ENCODE results near the gene C9orf153.

Gene C9orf153

DNA sequence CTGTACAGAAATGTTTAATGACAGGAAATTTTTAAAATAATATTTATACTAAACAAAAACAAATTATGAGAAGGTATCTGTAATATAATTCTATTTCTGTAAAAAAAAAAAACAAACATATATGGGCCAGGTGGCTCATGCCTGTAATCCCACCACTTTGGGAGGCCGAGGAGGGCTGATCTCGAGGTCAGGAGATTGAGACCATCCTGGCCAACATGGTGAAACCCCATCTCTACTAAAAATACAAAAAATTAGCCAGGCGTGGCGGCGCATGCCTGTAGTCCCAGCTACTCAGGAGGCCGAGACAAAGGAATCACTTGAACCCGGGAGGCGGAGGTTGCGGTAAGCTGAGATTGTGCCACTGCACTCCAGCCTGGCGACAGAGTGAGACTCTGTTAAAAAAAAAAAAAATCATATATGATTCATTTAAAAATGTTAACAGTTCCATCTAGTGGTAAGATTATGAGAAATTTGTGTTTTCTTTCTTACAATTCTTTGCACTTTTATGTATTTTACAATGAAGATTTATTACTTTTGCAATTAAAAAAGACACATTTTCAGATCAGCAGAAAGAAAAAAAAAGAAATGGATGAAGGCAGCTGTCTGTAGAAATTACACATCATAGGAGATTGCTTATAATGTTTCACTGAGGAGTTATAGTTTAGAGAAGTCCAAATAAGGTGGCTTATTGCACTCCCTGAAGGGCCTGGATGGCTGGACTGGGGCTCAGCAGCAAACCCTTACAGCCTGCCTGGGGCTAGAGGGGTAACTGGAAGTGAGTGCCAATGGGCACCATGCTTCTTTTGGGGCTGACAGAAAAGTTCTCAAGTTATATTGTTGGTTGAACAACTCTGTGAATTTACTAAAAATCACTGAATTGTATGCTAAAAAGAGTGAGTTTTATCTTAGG, 20.3 kb downstream of the C9orf153 start:
- TF ChIP-seq CTCF (IDR thresholded peaks at IDR 0.05; ENCODE audit: extremely low read depth, insufficient read depth, missing control alignments), result no peak
- in situ Hi-C loops (cut with MboI; ENCODE audit: low pct_unique_long_range_greater_than_20kb, low sequenced_read_pairs, unreplicated experiment), result no loop called here
- no peak for DNase-seq (ENCODE audit: low spot score)

GRCh38 chr9:86230858-86231257, 28.6 kb downstream of the C9orf153 start:
- in situ Hi-C loops (cut with MboI; ENCODE audit: low pct_unique_long_range_greater_than_20kb, low sequenced_read_pairs, unreplicated experiment), result no loop called here
- no peak for TF ChIP-seq CTCF (IDR thresholded peaks at IDR 0.05; ENCODE audit: extremely low read depth, insufficient read depth, missing control alignments)

GRCh38 chr9:86222667-86223066, 36.8 kb downstream of the C9orf153 start:
- no peak for TF ChIP-seq CTCF (IDR thresholded peaks at IDR 0.05; ENCODE audit: extremely low read depth, insufficient read depth, missing control alignments)
- no peak for DNase-seq (ENCODE audit: low spot score)
- in situ Hi-C loops (cut with MboI; ENCODE audit: low pct_unique_long_range_greater_than_20kb, low sequenced_read_pairs, unreplicated experiment), result no loop called here

More at GRCh38 chr9:86230858-86231257, 28.6 kb downstream of the C9orf153 start:
- no peak for DNase-seq (ENCODE audit: low spot score)

- TF ChIP-seq CTCF (IDR thresholded peaks at IDR 0.05; ENCODE audit: extremely low read depth, insufficient read depth, missing control alignments), result no peak
- DNase-seq (ENCODE audit: low spot score), result no peak
- in situ Hi-C loops (cut with MboI; ENCODE audit: low pct_unique_long_range_greater_than_20kb, low sequenced_read_pairs, unreplicated experiment), result no loop called here
These were observed 39.9 kb downstream of the C9orf153 start for GRCh38 chr9:86219606-86220005.

DNA sequence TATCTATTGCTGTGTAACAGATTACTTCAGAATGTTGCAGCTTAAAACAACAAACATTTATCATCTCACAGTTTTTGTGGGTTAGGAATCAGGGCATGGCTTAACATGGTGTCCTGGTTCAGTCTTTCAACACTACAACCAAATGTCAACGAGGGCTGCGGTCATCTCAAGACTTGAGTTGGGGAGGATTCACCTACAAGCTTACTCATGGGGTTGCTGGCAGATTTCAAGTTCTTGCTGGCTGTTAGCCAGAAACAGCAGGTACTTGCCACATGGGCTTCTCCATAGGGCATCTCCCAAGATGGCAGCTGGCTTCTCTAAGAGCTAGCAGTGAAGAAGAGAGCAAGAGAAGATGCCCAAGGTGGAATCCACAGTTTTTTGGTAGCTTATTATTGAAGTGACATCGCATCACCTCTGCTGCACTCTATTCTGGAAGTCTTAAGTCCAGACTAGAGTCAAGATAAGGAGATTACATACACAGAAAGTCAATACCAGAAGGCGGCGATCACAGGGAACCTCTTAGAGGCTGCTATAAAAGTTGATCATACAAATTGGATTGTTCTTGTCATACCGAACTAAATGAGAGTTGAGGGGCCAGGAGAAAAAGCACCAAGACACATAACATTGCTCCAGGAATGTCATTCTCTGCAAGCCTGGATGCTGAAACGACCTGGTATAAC, 42.2 kb downstream of the C9orf153 start:
- DNase-seq (ENCODE audit: low spot score), result no peak
- TF ChIP-seq CTCF (IDR thresholded peaks at IDR 0.05; ENCODE audit: extremely low read depth, insufficient read depth, missing control alignments), result no peak
- in situ Hi-C loops (cut with MboI; ENCODE audit: low pct_unique_long_range_greater_than_20kb, low sequenced_read_pairs, unreplicated experiment), result no loop called here

DNA sequence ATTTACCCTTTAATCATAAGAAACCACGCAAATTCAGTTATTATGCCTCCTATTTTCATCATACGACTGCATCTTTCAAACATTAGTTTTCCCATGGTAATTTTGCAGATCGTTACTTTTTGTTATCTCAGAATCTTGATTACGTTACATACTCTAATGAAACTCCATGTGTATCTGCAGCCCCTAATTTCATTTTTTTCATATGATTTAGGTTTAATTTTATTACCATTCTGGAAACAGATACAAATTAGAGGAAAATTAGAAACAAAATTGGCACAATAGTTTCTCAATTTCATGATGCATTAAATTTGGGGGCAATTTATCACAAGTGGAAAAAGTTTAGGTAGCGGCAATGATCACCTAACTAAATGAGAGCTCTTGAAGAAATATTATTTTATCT, 52.3 kb downstream of the C9orf153 start:
- TF ChIP-seq CTCF (IDR thresholded peaks at IDR 0.05; ENCODE audit: extremely low read depth, insufficient read depth, missing control alignments), result no peak
- DNase-seq (ENCODE audit: low spot score), result no peak
- in situ Hi-C loops (cut with MboI; ENCODE audit: low pct_unique_long_range_greater_than_20kb, low sequenced_read_pairs, unreplicated experiment), result no loop called here

Data from GM13977 (cell line).